Measurements from ENCODE around the gene RNU6-8.

- TF ChIP-seq ATF6 (CRISPR knock-in tag; IDR thresholded peaks at IDR 0.05) (no peak), CTCF (IDR thresholded peaks at IDR 0.05) (no peak)
Measured at GRCh38 chr14:32224737-32225377, 21.8 kb upstream of the RNU6-8 start.

Data from WTC11 (cell line).